Muscle of leg (tissue), 11 donors: ENCODE results near the gene NCKAP5. TPM values are rescaled to one million over a fixed set of nuclear protein-coding genes. Genes with fewer than 3 reads are reported as not detected.
"Not testable (repeated sequence)": the region's sequence is repeated elsewhere in the genome, so short reads cannot be mapped to it uniquely, and the experiment has no call there.

ENCODE experiments used
- DNase-seq: peaks from one replicate; pipeline ENCODE4 v3.0.0; 2013
- H3K27ac ChIP-seq: one replicate; pipeline ENCODE4 v1.5.1; 2013; ENCODE audit warnings: mild to moderate bottlenecking, low read length, control low read depth
- H3K27me3 ChIP-seq: one replicate; pipeline ENCODE4 v1.6.1; 2013; ENCODE audit warnings: low read length; ENCODE audit not compliant: control insufficient read depth, insufficient read depth
- H3K36me3 ChIP-seq: one replicate; pipeline ENCODE4 v1.6.1; 2013; ENCODE audit warnings: low read length; ENCODE audit not compliant: control insufficient read depth, insufficient read depth
- H3K4me1 ChIP-seq: one replicate; pipeline ENCODE4 v1.6.1; 2013; ENCODE audit warnings: low read length; ENCODE audit not compliant: control insufficient read depth, insufficient read depth
- H3K4me3 ChIP-seq: one replicate; pipeline ENCODE4 v1.5.1; 2013; ENCODE audit warnings: low read length, control low read depth
- H3K9me3 ChIP-seq: replicated peaks from 2 replicates; pipeline ENCODE4 v1.6.1; 2013; ENCODE audit warnings: low read depth, low read length; ENCODE audit not compliant: control insufficient read depth
- WGBS: methylation state at CpG from one replicate; pipeline ENCODE4 v1.1.5; 2013; ENCODE audit warnings: missing lambda C conversion rate; ENCODE audit not compliant: insufficient coverage; 5-methylcytosine and 5-hydroxymethylcytosine counted together
- polyA plus RNA-seq, 8 donors: library from polyadenylated mRNA; unstranded; fragments of 120-200 nt; gene quantifications; one replicate each; pipeline versions ENCODE4 v1.2.1 to v1.2.3, GENCODE V29; 2013; ENCODE audit warnings: inconsistent platforms in 1 of 8, low replicate concordance in 1 of 8; ENCODE audit not compliant: insufficient read length in 8 of 8, insufficient read depth in 1 of 8
- total RNA-seq: library from RNA; stranded (reverse); fragments of 120-200 nt; gene quantifications from one replicate; pipeline ENCODE4 v1.2.4, GENCODE V29; 2013

NCKAP5 gene
- total and polyA plus RNA-seq, 9 donors: 3.7 to 8.9 (median 5.0) TPM

DNA sequence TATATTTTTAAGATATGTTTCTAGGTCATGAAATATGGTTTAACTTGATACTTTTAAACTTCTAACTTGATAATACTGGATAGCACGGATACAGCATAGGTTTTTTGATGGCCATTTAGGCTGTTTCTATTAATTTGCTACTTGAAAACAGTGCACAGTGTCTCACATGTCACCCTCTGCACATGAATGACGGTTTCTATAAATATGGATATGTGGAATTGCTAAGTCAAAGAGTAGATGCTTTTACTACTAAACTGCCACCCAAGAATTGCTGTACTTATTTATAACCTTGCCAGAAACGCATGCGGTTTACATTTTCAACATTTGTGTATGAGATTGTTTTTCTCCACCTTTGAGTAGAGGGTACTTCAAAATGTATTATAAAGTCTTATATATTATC, 723.7 kb downstream of the NCKAP5 start:
- no peak for DNase-seq
- Histone ChIP-seq H3K9me3 (no peaks in the 10 kb centered on the region), H3K4me3 (no peak overlapping the region), H3K27ac (no peak overlapping the region), H3K4me1 (no peaks in the 10 kb centered on the region), H3K36me3 (no peaks in the 10 kb centered on the region), H3K27me3 (no peaks in the 10 kb centered on the region)
- WGBS: no CpG with 5 or more reads among the region's 4 CpGs

DNA sequence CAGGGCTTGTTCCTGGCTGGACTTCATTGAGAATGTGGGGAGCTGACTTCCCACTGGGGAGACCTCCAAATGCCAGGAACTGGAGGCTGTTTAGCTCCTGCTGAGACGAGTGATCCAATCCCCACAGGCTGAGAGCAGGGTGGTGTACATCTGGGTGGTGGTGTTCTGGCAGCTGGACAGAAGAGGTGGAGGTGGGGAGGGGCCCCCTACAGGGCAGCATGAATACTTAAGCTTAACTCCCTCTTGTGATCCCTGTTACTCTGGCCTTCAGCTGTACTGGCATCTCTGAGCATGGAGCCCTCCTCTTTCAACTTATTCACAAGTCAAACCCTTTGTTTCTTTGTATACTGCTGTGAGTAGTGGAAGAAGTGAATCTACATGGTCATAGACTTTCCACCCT, 730.5 kb downstream of the NCKAP5 start:
- H3K27me3 ChIP-seq: no peaks in the 10 kb centered on the region
- H3K36me3 ChIP-seq: no peaks in the 10 kb centered on the region
- no peak for DNase-seq
- no peak overlapping the region for H3K4me3 ChIP-seq
- no peaks in the 10 kb centered on the region for H3K4me1 ChIP-seq
- H3K9me3 ChIP-seq: peaks cover 4% of the 10 kb centered on the region
- WGBS: no CpG with 5 or more reads among the region's 1 CpG
- no peak overlapping the region for H3K27ac ChIP-seq

DNA sequence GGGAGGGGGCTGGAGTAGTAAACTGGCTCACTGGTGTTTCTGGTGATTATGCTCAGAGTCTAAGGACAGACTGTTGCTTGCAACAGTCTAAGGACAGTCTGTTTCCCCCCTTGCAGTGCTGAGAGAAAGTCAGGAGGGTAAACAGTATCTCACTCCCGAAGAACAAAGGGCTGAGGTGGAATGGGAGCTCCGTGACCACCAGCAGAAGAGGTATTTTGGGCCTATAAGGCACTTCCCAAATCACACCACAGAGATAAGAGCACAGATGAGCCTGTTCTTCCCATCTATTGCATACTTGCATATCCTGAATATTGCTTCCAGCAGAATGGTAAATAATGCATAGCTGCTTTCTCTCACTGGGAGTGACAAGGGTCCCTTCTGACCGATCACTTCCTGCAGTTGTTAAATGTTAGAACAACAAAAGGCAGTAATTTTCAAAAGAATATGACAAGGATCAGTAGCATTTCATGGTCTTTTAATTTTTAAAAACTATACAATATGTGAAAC, 737.9 kb downstream of the NCKAP5 start:
- no CpG with 5 or more reads among the region's 3 CpGs for WGBS
- Histone ChIP-seq H3K36me3 (no peaks in the 10 kb centered on the region), H3K27ac (no peak overlapping the region), H3K27me3 (no peaks in the 10 kb centered on the region), H3K4me1 (no peaks in the 10 kb centered on the region), H3K9me3 (peaks cover 4% of the 10 kb centered on the region), H3K4me3 (no peak overlapping the region)
- no peak for DNase-seq

DNA sequence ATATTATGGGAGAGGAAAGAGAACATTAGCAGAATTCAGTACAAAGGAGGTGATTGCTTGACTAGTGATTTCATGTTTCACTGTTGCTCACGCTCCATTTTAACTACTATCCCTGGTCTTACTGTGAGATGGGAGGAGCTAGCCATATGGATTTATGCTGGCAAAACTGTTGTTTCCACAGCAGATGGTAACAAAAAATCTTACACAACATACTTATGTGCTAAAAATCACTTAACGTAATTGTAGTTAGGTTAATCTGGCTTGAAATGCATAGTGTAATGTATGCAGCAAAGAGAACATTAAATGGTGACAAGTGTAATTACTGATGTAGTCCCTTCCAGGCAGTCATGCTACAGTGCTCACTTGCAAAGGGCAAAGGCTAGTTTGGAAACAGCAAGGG, 742.7 kb downstream of the NCKAP5 start:
- DNase-seq: no peak
- H3K27me3 ChIP-seq: no peaks in the 10 kb centered on the region
- H3K4me1 ChIP-seq: no peaks in the 10 kb centered on the region
- no peaks in the 10 kb centered on the region for H3K36me3 ChIP-seq
- H3K27ac ChIP-seq: no peak overlapping the region
- no peak overlapping the region for H3K4me3 ChIP-seq
- no CpG with 5 or more reads among the region's 2 CpGs for WGBS
- no peaks in the 10 kb centered on the region for H3K9me3 ChIP-seq

DNA sequence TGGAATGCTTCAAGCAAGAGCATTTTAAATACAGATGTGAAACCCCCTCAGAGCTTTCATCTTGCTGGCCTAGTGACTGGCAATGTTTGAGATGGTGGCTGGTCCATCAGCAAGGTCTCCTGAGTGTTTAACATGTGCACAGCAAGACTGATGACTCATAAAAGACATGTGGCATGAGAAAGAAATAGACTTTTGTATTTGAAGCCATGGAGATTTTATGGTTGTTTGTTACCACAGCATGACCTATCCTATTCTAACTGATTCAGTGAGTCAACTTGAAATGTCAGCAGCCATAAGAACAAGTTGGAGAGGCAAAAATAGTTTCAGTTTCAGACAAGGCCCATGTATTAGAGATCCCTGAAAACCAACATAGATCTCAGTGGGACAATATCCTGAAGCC, 743.5 kb downstream of the NCKAP5 start:
- Histone ChIP-seq H3K27me3 (no peaks in the 10 kb centered on the region), H3K9me3 (no peaks in the 10 kb centered on the region), H3K27ac (no peak overlapping the region), H3K36me3 (no peaks in the 10 kb centered on the region), H3K4me3 (no peak overlapping the region), H3K4me1 (no peaks in the 10 kb centered on the region)
- no peak for DNase-seq

DNA sequence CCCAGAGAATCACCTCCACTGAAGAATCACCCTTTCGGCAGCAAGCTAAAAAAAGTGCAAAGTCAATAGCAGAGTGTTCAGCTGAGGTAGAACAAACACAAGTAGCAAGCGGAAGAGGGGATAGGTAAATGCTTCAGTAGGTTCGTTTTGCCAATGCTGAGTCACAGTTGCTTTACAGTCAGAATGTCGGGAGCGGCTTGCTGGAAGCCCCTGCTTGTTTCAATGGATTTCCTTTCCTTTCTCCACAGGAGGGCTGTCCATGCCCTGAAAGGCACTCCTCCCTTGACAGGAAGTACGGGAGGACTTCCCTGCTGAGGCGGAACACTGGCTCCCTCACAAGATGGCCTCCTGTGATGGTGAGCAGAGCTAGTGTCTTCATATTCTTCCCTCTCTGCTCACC, 752.0 kb downstream of the NCKAP5 start:
- Histone ChIP-seq H3K4me1 (no peaks in the 10 kb centered on the region), H3K36me3 (no peaks in the 10 kb centered on the region), H3K9me3 (no peaks in the 10 kb centered on the region), H3K27me3 (no peaks in the 10 kb centered on the region), H3K4me3 (no peak overlapping the region), H3K27ac (no peak overlapping the region)
- DNase-seq: no peak
- 100% methylated on average over 1 of the region's 7 CpGs for WGBS

DNA sequence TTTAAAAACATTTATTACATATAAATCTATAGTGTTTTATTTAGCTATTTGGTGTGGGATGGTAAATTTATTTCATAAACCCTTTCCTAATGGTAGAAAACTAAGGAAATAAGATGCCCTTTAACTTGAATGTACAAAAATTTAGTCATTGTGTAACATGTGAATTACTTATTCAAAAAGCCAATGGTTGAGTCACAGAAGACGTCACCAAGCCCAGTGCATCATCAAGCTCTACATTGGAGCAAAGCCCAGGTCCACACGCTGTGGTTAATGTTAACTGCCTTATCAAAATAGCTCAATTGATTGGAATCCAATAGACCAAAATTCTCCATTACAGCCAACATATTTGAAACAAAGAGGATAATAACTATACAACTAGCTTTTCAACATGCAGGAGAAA, 752.7 kb downstream of the NCKAP5 start:
- 80% methylated on average over 1 of the region's 2 CpGs for WGBS
- DNase-seq: no peak
- Histone ChIP-seq H3K9me3 (no peaks in the 10 kb centered on the region), H3K4me3 (no peak overlapping the region), H3K4me1 (no peaks in the 10 kb centered on the region), H3K27me3 (no peaks in the 10 kb centered on the region), H3K27ac (no peak overlapping the region), H3K36me3 (no peaks in the 10 kb centered on the region)

DNA sequence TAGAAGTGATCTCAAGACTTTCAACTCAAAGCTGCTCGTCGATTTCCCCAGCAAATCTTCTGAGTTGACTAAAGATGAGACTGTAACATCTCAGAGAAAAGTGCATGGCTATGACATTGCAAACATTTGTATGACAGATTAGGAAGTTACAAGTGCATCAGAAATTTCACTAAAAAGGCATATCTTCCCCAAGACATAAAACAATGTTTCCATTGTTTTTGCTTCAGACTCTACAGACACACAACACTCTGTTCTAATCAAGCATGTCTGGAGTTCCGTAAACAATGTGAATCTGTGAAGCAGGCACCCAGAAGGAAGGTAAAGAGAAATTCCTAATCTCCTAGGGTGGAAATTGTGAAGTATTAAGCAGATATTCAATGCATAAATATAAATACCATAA, 753.6 kb downstream of the NCKAP5 start:
- H3K9me3 ChIP-seq: no peaks in the 10 kb centered on the region
- H3K4me1 ChIP-seq: no peaks in the 10 kb centered on the region
- H3K36me3 ChIP-seq: no peaks in the 10 kb centered on the region
- no peak overlapping the region for H3K4me3 ChIP-seq
- H3K27ac ChIP-seq: no peak overlapping the region
- DNase-seq: no peak
- WGBS: no CpG with 5 or more reads among the region's 3 CpGs
- H3K27me3 ChIP-seq: no peaks in the 10 kb centered on the region

DNA sequence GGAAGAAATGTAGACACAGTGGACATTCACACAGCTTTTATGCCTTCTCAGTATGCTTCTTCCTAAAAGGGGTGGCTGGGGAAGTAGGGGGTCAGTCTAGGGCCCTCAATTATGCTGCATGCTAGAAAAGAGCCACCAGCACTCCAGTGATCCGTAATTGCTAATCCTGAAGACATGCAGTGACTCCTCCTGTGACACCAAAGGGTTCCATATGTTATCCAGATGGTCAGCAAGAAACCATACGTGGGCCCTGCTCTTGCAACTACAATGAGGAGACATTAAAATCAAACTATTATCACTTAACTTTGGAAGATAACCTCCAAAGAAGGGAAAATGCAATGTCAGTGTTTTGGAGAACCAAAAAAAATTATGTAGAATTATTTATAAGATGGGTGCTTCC, 754.8 kb downstream of the NCKAP5 start:
- no peaks in the 10 kb centered on the region for H3K27me3 ChIP-seq
- H3K36me3 ChIP-seq: no peaks in the 10 kb centered on the region
- WGBS: 83% methylated on average over 1 of the region's 2 CpGs
- H3K27ac ChIP-seq: no peak overlapping the region
- H3K4me1 ChIP-seq: no peaks in the 10 kb centered on the region
- no peak overlapping the region for H3K4me3 ChIP-seq
- DNase-seq: no peak
- no peaks in the 10 kb centered on the region for H3K9me3 ChIP-seq

DNA sequence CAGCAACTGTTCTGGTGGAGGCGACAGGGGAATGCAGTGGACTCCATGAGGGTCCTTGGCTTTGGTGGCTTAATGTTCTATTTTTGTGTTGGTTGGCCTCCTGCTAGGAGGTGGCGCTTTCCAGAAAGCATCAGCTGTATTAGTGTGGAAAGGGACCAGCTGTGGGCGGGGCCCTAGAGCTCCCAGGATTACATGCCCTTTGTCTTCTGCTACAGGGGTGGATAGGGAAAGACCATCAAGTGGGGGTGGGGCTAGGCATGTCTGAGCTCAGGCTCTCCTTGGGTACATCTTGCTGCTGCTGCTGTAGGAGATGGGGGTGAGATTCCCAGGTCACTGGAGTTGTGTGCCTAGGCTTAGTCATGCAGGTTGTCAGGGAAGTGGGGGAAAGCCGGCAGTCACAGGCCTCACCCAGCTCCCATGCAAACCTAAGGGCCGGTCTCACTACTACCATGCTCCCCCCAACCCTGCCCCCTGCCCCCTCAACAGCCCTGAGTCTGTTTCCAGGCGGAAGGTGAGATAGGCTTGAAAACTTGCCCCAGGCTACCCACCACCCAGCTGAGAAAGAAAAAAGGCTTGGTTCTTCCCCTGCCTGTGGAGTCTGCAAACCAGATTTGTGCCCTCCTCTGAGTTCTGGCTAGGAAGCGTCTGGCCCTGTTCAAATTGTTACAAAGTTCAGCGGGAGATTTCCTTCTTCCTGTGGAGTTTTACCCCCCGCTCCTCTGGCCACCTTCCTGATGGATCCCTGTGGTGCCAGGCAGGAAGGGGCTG, 756.9 kb downstream of the NCKAP5 start:
- H3K9me3 ChIP-seq: peaks cover 4% of the 10 kb centered on the region
- H3K36me3 ChIP-seq: no peaks in the 10 kb centered on the region
- no peaks in the 10 kb centered on the region for H3K27me3 ChIP-seq
- H3K4me3 ChIP-seq: no peak overlapping the region
- H3K4me1 ChIP-seq: no peaks in the 10 kb centered on the region
- WGBS: 74% methylated on average over 7 of the region's 9 CpGs
- H3K27ac ChIP-seq: no peak overlapping the region
- no peak for DNase-seq

DNA sequence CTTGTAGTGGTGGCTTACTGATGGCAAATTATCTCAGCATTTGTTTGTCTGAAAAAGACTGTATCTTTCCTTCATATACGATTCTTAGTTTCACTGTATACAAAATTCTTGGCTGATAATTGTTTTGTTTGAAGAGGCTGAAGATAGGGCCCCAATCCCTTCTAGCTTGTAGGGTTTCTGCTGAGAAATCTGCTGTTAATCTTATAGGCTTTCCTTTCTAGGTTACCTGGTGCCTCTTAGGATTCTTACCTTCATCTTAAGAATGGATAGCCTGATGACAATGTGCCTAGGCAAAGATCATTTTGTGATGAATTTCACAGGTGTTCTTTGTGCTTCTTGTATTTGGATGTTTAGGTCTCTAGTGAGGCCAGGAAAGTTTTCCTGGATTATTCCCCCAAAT, 758.3 kb downstream of the NCKAP5 start:
- H3K36me3 ChIP-seq, H3K27ac ChIP-seq, DNase-seq, H3K4me3 ChIP-seq, H3K4me1 ChIP-seq, H3K27me3 ChIP-seq, H3K9me3 ChIP-seq: not testable (repeated sequence)
- no CpG with 5 or more reads among the region's 1 CpG for WGBS
